BE2C (cell line): ENCODE measurements around the gene CCIN.
"Not testable (repeated sequence)": the region's sequence is repeated elsewhere in the genome, so short reads cannot be mapped to it uniquely, and the experiment has no call there.

ENCODE experiments used
- DNase-seq: peaks from one replicate; pipeline ENCODE4 v3.0.0-alpha.2; 2020
- H3K27me3 ChIP-seq: fragments of 250-450 bp; sonication (Bioruptor Pico); 2 replicates; pipeline ENCODE4 v1.5.1; 2020; ENCODE audit warnings: mild to moderate bottlenecking
- H3K36me3 ChIP-seq: fragments of 250-450 bp; sonication (Bioruptor Pico); 2 replicates; pipeline ENCODE4 v1.5.1; 2020; ENCODE audit warnings: mild to moderate bottlenecking
- H3K4me1 ChIP-seq: fragments of 250-450 bp; sonication (Bioruptor Pico); 2 replicates; pipeline ENCODE4 v1.5.1; 2020
- H3K4me3 ChIP-seq: 2 replicates; pipeline ENCODE4 v1.5.1; 2011; ENCODE audit warnings: low read depth, low read length
- H3K9me3 ChIP-seq: fragments of 250-450 bp; sonication (Bioruptor Pico); 2 replicates; pipeline ENCODE4 v1.5.1; 2020
- CTCF ChIP-seq: IDR thresholded peaks from 2 replicates; pipeline ENCODE4 v1.5.1; 2012; ENCODE audit warnings: mild to moderate bottlenecking, low read depth, low read length

The CCIN gene

GRCh38 chr9:36126016-36126730, 43.0 kb upstream of the CCIN start:
- Histone ChIP-seq H3K9me3 (no peaks in the 10 kb centered on the region), H3K36me3 (no peaks in the 10 kb centered on the region), H3K4me1 (no peaks in the 10 kb centered on the region), H3K27me3 (no peaks in the 10 kb centered on the region), H3K4me3 (no peak overlapping the region)
- DNase-seq: no peak
- TF ChIP-seq CTCF: no peak

- DNase-seq: no peak
- no peaks in the 10 kb centered on the region for H3K9me3 ChIP-seq
- H3K4me3 ChIP-seq: no peak overlapping the region
- no peak for TF ChIP-seq CTCF
- H3K36me3 ChIP-seq: no peaks in the 10 kb centered on the region
- no peaks in the 10 kb centered on the region for H3K27me3 ChIP-seq
- H3K4me1 ChIP-seq: no peaks in the 10 kb centered on the region
Observed at GRCh38 chr9:36127652-36128244, 41.4 kb upstream of the CCIN start.

GRCh38 chr9:36128349-36128748, 40.8 kb upstream of the CCIN start:
- no peak for TF ChIP-seq CTCF
- Histone ChIP-seq H3K27me3 (no peaks in the 10 kb centered on the region), H3K4me1 (no peaks in the 10 kb centered on the region), H3K36me3 (no peaks in the 10 kb centered on the region), H3K9me3 (no peaks in the 10 kb centered on the region), H3K4me3 (no peak overlapping the region)
- DNase-seq: no peak

GRCh38 chr9:36129139-36129538, 40.0 kb upstream of the CCIN start:
- H3K36me3 ChIP-seq: no peaks in the 10 kb centered on the region
- H3K4me1 ChIP-seq: no peaks in the 10 kb centered on the region
- no peaks in the 10 kb centered on the region for H3K27me3 ChIP-seq
- no peak for DNase-seq
- no peak for TF ChIP-seq CTCF
- H3K9me3 ChIP-seq: no peaks in the 10 kb centered on the region
- no peak overlapping the region for H3K4me3 ChIP-seq

- H3K4me1 ChIP-seq, H3K9me3 ChIP-seq, H3K36me3 ChIP-seq, DNase-seq, H3K27me3 ChIP-seq, H3K4me3 ChIP-seq: not testable (repeated sequence)
Observed at GRCh38 chr9:36131666-36132065, 37.5 kb upstream of the CCIN start.

GRCh38 chr9:36132086-36132485, 37.1 kb upstream of the CCIN start:
- no peak overlapping the region for H3K4me3 ChIP-seq
- DNase-seq: no peak
- no peaks in the 10 kb centered on the region for H3K9me3 ChIP-seq
- TF ChIP-seq CTCF: no peak
- H3K4me1 ChIP-seq: no peaks in the 10 kb centered on the region; the same call in 1 of the 2 replicates
- no peaks in the 10 kb centered on the region for H3K36me3 ChIP-seq
- H3K27me3 ChIP-seq: no peaks in the 10 kb centered on the region
